ENCODE measurements around the gene OR52L1.

DNA sequence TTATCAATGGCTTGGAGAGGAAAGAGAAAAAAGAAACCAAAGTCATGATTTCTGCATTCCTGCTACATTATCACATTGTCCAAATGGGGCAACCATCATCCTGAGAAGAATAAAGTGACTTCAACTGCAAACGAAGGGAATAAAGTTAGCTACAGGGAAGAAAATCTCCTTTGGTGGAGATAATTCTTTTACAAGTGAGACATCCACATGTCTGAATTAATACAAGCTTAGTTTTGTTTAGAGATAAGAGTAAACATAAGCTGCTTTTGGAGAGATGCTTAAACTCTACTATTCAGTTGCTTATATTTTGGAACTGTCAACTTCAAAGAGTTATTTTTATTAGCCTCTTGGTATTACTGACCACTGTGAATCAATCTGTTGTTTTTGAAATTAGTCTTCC lies at the start of gene OR52L1:
- no peak for TF ChIP-seq ZNF121 (CRISPR knock-in tag; IDR thresholded peaks at IDR 0.05)
- no peak for TF ChIP-seq SMAD4 (CRISPR knock-in tag; IDR thresholded peaks at IDR 0.05)
- TF ChIP-seq, protein P1, sequence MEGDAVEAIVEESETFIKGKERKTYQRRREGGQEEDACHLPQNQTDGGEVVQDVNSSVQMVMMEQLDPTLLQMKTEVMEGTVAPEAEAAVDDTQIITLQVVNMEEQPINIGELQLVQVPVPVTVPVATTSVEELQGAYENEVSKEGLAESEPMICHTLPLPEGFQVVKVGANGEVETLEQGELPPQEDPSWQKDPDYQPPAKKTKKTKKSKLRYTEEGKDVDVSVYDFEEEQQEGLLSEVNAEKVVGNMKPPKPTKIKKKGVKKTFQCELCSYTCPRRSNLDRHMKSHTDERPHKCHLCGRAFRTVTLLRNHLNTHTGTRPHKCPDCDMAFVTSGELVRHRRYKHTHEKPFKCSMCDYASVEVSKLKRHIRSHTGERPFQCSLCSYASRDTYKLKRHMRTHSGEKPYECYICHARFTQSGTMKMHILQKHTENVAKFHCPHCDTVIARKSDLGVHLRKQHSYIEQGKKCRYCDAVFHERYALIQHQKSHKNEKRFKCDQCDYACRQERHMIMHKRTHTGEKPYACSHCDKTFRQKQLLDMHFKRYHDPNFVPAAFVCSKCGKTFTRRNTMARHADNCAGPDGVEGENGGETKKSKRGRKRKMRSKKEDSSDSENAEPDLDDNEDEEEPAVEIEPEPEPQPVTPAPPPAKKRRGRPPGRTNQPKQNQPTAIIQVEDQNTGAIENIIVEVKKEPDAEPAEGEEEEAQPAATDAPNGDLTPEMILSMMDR (IDR thresholded peaks at IDR 0.05) = no peak
